ENCODE data around the gene CCDC80. TPM values are rescaled to one million over a fixed set of nuclear protein-coding genes. Genes with fewer than 3 reads are reported as not detected.
A peak's percentile ranks its signal among the peaks of the same experiment; 100 is the strongest.
"Not testable (repeated sequence)": the region's sequence is repeated elsewhere in the genome, so short reads cannot be mapped to it uniquely, and the experiment has no call there.

Gene CCDC80
- total RNA-seq, 1 donor from 2014 or later: 11.6 TPM

DNA sequence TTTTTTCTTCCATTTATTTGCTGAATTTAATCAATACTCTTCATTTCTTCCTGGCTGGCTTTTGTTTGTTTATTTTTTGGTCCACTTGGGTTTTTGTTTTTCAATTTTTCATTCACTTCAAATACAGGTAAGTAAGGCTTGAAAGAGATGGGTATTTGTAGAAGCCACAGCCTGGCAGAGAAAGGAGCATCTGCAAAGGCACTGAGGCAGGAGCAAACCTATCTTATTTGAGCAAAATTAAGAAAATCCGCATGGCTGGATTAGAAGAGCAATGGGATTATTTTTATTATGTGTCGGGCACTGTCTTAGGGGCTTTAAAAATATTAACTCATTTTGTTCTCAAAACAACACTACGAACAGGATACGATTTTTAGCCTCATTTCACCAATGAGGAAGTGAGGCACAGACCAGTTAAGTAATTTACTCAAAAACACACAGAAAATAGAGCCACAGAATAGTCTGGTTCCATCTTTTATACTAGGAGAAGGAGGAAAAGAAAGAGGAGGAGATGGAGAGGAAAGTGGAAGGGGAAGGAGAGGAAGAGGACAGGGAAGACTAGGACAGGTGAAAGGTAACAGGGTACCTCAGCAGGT lies 35.1 kb upstream of the CCDC80 start:
- TF ChIP-seq CTCF (conservative IDR thresholded peaks at IDR 0.05; ENCODE audit: low read depth, low read length): no peak
- DNase-seq (ENCODE audit: low read depth): no peak
- no peak overlapping the region for H3K4me3 ChIP-seq (ENCODE audit: low read depth, low read length)

DNA sequence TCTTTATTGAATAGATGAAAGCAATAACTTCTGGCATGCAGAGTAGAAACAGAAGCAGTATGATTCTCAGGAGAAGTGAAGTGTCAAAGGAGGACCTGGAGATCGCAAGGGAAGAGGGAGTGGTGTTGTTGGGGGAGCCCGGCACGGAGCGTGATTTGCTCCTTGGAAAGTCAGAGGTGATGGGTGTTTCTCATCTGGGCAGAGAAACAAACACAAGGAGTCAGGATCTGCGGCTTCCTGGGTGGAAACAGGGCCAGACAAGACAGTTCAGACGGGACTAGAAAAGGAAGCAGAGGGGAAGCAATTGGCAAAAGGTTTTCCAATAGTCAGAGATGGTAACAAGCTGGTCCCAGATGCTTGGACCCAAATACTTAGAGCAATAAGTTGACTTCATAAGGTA lies 34.4 kb upstream of the CCDC80 start:
- DNase-seq (ENCODE audit: low read depth): no peak
- no peak overlapping the region for H3K4me3 ChIP-seq (ENCODE audit: low read depth, low read length)
- no peak for TF ChIP-seq CTCF (conservative IDR thresholded peaks at IDR 0.05; ENCODE audit: low read depth, low read length)

GRCh38 chr3:112672716-112673541 lies 32.0 kb upstream of the CCDC80 start:
- no peak for TF ChIP-seq CTCF (conservative IDR thresholded peaks at IDR 0.05; ENCODE audit: low read depth, low read length)
- DNase-seq (ENCODE audit: low read depth): no peak
- H3K4me3 ChIP-seq (ENCODE audit: low read depth, low read length): no peak overlapping the region

DNA sequence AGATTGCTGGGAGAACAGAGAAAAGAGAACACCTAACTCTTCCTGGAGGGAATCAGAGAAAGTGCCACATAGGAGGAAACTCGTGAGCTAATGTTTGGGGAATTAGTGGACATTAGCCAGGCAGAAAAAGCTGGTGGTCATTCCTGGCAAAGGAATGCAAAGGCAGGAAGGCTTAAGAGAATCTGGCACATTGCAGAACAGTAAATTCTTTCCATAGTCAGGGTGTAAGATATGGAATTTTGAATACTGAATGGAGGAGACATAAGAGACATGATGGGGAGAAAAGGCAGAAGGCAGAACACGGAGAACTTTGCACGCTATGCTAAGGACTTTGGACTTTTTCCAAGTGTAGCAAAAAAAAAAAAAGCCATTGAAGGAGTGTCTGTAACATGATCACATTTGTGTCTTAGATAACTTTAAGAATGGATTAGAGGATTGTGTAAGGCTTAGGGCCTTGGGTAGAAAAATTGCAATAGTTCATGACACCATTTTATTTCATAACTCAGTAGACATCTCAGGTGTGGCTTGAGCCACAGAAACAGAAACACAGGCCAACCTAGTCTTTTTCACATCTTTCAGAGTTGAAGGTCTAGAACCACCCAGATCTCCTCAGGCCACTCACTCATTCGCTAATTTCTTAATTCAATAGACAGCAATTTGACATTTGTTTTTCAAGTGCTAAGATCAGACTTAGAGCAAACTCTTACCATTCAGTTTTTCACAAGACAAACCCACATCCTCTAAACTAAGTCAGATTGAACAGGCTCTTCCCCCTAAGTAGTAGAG lies 31.2 kb upstream of the CCDC80 start:
- DNase-seq (ENCODE audit: low read depth): peak; percentile 84
- TF ChIP-seq CTCF (conservative IDR thresholded peaks at IDR 0.05; ENCODE audit: low read depth, low read length): no peak

GRCh38 chr3:112670824-112671223 lies 29.9 kb upstream of the CCDC80 start:
- DNase-seq (ENCODE audit: low read depth): no peak
- no peak overlapping the region for H3K4me3 ChIP-seq (ENCODE audit: low read depth, low read length)
- TF ChIP-seq CTCF (conservative IDR thresholded peaks at IDR 0.05; ENCODE audit: low read depth, low read length): no peak

More for the DNA sequence above, 31.2 kb upstream of the CCDC80 start:
- H3K4me3 ChIP-seq (ENCODE audit: low read depth, low read length): no peak overlapping the region

DNA sequence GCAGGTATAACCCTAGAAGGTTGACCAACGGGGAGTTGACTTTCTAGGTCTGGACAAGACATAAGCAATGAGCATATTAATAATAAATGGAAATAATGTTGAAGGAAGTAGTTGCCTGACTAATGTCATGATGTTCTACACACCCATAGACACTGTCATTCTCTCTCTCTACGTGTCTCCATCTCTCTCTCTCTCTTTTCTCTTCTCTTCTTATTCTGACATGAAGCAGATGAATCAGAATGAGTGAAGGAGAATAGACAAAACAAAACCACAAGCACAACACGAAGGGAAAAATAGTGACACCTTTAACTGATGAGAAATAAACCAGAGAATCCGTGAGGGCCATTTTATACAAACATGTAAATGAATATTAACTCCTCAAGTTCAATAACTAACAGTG lies 26.7 kb upstream of the CCDC80 start:
- no peak for TF ChIP-seq CTCF (conservative IDR thresholded peaks at IDR 0.05; ENCODE audit: low read depth, low read length)
- DNase-seq (ENCODE audit: low read depth): no peak
- H3K4me3 ChIP-seq (ENCODE audit: low read depth, low read length): no peak overlapping the region

GRCh38 chr3:112665009-112665408 lies 24.1 kb upstream of the CCDC80 start:
- not testable (repeated sequence) for DNase-seq (ENCODE audit: low read depth); H3K4me3 ChIP-seq (ENCODE audit: low read depth, low read length)
